Stimulated activated CD4-positive, alpha-beta T cell treated with anti-CD3 and anti-CD28 coated beads, Interleukin-4, amount 100 ng/mL, for 48 hours (primary cell): Measurements from ENCODE around the gene SP140.
"Not testable (repeated sequence)": the region's sequence is repeated elsewhere in the genome, so short reads cannot be mapped to it uniquely, and the experiment has no call there.

Experiments used
- DNase-seq, 2 donors: peaks; one replicate each; pipeline ENCODE4 v3.0.0-alpha.2; 2020; ENCODE audit warnings: low read depth in 2 of 2

Gene SP140

DNA sequence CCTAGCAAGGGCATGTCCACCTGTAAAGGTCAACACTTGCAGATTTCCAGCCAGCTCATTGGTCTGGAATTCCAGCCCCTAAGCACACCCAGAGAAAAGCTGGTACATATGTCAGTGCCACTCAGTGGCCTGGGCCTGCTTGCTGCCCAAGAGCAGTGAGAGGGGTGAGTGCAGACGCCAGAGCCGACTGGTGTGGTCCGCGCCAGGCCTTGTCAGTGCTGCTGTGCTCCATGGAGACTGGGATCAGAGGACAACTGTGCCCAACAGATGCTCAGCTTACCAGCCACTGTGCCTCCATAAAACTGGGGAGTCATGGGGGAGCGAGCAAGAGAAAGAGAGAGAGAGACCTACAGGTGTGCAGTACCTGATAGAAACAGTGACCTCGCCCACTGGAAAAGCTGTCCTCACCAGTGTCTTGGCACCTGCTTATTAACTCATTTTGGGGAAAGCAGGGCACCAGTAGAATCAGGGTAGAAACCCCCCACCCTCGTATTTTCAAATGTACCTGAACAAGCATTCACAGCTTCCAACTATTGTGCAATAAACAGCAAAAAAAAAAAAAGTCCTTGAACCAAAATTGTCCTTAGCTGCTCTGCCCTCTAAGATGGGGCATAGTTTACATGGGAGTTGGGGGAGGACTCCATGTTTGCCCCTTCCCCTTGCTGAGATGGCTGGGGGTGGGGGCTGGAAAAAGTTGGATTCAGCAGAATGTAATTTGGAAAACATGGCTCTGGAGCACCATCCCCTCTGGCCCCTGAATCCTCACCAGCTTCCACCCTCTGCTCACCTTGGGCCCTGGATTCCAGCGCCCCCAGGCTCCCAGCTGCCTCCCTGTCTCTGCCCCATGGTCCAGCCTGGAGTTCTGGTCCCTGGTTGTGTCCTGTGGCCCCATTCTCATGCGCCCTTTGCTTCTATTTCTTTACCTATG is 100.0 kb downstream of the SP140 start:
- DNase-seq: no peak

DNA sequence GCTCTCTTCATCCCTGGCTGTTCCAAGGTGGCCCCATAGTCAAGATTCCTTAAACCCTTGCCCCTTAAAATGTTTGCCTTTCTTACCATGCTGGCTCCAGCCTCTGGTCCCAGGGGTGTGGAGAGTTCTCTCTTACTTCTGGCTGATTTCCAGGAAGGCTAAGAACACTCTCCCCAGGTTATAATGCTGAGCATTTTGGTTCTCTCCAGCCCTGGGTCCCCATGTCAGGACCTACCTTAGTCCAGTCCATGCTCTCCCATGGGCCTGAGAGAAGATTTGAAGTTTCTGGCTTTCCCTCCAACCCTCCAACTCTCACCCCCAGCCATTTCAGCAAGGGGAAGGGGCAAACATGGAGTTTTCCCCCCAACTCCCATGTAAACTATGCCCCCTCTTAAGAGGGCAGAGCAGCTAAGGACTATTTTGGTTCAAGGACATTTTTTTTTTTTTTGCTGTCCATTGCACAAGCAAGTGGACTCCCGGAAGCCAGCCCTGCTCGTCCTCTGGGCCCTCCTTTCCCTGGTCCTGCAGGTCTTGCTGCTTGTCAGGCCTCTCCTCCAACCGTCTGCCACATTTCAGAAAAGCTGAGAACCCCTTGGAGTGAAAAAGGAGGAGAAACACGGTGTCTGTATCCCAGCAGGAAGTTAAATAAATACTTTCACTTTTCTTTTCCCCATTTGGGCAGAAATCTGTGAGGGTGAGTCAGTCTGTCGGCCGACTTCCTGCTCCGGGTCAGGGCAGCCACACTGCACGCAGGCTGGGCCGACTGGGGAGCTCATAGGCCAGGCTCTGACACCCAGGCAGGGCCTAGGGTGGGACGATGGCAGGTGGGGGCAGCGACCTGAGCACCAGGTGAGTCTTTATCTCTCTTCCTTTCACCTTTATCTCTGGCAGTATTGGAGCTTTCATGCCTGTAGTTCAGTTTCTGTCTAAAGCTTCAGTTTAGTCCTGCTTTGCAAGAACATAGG is 101.2 kb downstream of the SP140 start, which contains the start of gene SP140L:
TSS of gene SP140L (plus strand) at position 741 of the 965 bp plus-strand sequence. CDS start at position 818, 77 bp downstream.
- peak; percentile 56 to 67 for DNase-seq

- no peak for DNase-seq
These were observed 102.0 kb downstream of the SP140 start for GRCh38 chr2:230327418-230328154.

DNA sequence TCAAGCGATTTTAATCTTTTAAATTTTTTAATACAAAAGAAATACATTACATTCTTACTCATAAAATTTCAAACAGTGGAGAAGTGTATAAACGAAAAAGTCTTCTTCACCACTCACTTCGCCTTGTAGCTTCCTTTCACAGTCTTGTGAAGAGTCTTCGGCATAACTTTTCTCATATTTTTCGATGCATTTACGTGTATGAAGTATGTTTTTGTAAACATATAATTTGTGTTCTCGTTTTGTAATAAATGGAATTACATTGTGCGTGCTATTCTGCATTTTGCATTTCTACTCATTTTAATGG is 102.6 kb downstream of the SP140 start:
- DNase-seq: no peak

DNA sequence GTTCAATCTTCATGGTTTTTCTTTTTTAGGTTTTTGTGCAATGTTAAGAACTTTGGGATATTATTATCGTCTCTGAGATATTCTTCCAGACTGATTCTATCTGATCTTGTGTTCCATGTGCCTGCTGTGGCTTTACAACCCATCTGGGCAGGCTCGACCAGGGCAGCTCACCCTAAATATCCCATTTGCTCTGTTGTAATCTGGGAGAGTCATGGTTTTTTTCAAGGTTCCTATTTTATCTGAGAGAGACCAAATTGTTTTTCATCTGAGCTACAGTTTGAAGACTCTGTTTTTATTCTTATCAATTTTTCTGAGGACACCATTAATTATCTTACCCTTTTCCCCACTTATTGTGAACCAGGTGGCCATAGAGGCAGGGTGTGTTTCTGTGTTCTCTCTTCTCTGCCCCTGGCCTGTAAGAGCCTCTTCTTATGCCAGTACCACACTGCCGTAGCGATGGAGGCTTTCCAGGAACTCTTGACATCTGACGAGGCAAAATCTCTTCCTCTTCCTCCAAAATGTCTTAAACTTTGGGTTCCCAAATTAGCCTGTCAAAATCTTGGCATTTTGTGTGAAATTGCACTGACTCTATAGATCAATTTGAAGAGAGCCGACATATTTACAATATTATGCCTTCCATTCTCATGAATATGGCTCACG is 104.5 kb downstream of the SP140 start:
- no peak for DNase-seq

DNA sequence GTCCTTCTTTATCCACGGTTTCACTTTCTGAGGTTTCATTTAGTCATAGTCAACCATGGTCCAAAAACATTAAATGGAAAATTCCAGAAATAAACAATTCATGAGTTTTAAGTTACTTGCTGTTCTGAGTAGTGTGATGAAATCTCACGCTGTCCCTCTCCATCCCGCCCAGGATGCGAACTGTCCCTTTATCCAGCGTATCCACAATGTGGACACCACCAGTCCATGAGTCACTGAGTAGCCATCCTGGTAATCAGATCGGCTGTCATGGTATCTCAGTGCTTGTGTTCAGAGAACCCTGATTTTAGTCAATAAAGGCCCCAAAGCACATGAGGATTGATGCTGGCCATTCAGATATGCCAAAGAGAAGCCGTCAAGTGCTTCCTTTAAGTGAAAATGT is 105.2 kb downstream of the SP140 start:
- DNase-seq: no peak

- DNase-seq: no peak
These were observed 109.9 kb downstream of the SP140 start for GRCh38 chr2:230335461-230335863.

- DNase-seq: no peak
These were observed 110.4 kb downstream of the SP140 start for GRCh38 chr2:230335864-230336506.

- not testable (repeated sequence) for DNase-seq
These were observed 116.5 kb downstream of the SP140 start for GRCh38 chr2:230341936-230342528.

DNA sequence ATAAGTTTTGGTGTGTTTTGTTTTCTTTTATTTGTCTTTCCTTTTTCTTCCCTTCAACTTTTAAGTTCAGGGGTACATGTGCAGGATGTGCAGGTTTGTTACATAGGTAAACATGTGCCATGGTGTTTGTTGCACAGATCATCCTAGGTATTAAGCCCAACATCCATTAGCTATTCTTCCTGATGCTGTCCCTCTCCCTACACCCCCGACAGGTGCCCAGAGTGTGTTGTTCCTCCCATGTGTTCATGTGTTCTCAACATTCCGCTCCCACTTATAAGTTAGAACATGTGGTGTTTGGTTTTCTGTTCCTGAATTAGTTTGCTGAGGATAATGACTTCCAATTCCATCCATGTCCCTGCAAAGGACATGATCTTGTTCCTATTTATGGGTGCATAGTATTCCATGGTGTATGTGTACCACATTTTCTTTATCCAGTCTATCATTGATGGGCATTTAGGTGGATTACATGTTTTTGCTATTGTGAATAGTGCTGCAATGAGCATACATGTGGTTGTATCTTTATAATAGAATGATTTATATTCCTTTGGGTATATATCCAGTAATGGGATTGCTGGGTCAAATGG is 117.6 kb downstream of the SP140 start:
- not testable (repeated sequence) for DNase-seq

- no peak for DNase-seq
These were observed 118.2 kb downstream of the SP140 start for GRCh38 chr2:230343747-230344146.

DNA sequence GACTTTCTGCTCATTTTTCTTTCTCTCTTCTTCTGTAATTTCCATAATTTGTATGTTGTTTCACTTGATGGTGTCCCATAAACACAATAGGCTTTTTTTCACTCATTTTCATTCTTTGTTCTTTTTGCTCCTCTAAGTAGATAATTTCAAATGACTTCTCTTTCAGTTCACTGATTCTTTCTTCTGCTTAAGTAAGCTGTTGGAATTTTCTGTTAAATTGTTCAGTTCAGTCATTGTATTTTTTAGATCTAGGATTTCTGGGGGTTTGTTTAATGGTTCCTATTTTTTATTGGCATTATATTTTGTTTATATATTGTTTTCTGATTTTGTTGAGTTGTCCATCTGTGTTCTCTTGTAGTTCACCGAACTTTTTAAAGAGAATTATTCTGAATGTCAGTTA is 120.9 kb downstream of the SP140 start:
- no peak for DNase-seq

- no peak for DNase-seq
These were observed 121.5 kb downstream of the SP140 start for GRCh38 chr2:230346921-230347533.

DNA sequence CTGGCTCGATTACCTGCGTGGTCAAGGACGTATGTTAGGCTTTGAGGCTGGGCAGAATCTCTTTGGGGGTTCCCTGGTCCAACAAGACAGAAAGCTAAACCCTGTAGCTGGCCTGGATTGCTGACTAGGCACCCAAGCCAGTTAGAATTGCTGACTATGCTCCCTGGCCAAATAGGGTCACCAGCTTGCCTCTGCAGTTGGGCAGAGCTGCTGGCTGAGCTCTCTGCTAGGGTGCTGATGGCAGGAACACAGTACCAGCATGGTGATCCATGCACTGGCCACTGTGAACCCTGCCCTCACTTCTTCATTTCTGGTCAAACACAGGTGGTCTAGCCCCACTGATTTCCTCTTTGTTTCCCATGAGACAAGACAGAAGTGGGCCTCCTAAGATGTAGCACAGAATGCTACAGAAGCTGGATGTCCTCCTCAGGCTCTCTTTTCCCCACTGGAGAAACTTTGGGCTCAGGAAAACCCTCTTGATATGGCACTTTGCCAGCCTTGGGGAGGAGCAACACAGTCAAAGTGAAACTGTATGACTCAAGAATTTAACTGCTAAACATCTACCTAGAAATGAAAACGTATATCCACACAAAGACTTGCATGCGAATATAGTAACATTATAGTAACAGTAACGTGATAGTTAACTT is 122.2 kb downstream of the SP140 start:
- DNase-seq: no peak

GRCh38 chr2:230348787-230349186 is 123.3 kb downstream of the SP140 start:
- DNase-seq: no peak

DNA sequence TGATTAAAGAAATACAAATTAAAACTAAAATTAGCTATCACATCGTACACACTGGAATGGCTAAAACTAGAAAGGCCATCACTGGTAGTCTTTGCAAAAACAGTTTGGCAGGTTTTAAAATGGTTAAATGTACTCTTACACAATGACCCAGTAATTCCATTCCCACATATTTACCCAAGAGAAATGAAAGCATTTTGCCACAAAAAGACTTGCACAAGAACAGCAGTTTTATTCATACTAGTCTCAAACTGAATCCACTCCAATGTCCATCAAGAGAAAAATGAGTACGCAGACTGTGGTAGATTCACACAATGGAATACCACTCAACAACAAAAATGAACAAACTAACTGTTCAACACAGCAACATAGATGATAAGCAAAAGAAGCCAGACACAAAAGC is 130.5 kb downstream of the SP140 start:
- no peak for DNase-seq

DNA sequence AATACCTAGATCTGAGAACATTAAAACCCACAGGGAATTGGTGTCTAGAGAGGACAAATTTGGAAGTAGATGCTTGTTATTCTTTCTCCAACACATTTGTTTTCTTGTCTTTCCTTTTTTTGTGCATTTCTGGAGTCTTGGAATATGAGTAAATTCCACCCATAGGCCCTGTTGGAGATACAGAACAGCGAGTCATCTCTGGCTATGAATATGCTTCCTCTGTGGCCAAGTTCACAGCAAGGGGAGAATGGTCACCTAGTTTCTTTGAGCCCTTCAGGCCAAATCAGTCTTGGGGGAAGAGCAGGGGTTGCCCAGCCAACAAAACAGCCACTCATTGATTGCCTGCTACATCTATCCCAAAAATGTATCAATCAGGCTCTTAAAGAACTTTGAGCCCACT is 132.8 kb downstream of the SP140 start:
- no peak for DNase-seq

DNA sequence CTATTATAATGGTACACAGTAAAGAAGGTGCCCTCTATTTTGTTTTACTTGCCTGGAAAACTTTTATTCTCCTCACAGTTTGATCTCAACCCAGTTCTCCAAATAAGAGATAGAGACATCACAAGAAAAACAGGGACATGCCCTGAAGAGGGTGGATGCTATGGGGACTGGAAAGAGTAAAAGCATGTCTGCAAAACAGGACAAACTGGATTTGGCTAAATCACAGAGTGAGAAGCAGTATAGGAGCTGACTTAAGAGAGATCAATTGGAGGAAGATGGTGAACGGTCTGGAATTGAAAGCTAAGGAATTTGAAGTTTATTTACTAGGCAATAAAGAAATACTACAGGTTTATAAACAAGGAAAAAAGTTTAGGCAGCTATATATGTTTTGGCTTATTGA is 134.5 kb downstream of the SP140 start:
- no peak for DNase-seq
